Smooth muscle cell of trachea (primary cell): ENCODE results near the gene SLC43A2. TPM values are rescaled to one million over a fixed set of nuclear protein-coding genes. Genes with fewer than 3 reads are reported as not detected.

Source experiments
- total RNA-seq: library from RNA; depleted of rRNA; stranded (reverse); fragments of >200 nt; gene quantifications from 2 replicates; pipeline ENCODE4 v1.2.1, GENCODE V29; 2014

Gene SLC43A2
- 4.5 and 14.9 TPM in 2 replicates for total RNA-seq

GRCh38 chr17:1627982-1628855 lies at the start of gene SLC43A2:
Gene SLC43A2 (minus strand): TSS chr17:1628834. CDS start chr17:1627874, 960 bp downstream.

GRCh38 chr17:1649844-1650501 lies 21.3 kb upstream of the SLC43A2 start, which contains the start of gene RILP:
Gene RILP (minus strand): TSS chr17:1649866. CDS start chr17:1649804, 62 bp downstream.

GRCh38 chr17:1645207-1646171 lies 16.9 kb upstream of the SLC43A2 start, which contains the start of gene SCARF1:
Gene SCARF1 (minus strand): TSS chr17:1645732. CDS start chr17:1645697, 35 bp downstream.

Other genes with a start within 250 kb of the SLC43A2 start
- gene YWHAE, start 228.6 kb downstream of the SLC43A2 start, total RNA-seq: 484 and 909 TPM in 2 replicates
- gene CRK, start 172.6 kb downstream of the SLC43A2 start, total RNA-seq: 120 and 140 TPM in 2 replicates
- gene MYO1C, start 136.1 kb downstream of the SLC43A2 start, total RNA-seq: 201 and 218 TPM in 2 replicates
- gene INPP5K, start 112.2 kb downstream of the SLC43A2 start, total RNA-seq: 30.1 and 41.4 TPM in 2 replicates
- gene PITPNA, start 66.0 kb downstream of the SLC43A2 start, total RNA-seq: 18.4 and 18.8 TPM in 2 replicates
- gene SCARF1, start 16.9 kb upstream of the SLC43A2 start, total RNA-seq: 0.73 and 0.83 TPM in 2 replicates
- 8.0 and 13.9 TPM in 2 replicates for gene RILP, start 21.0 kb upstream of the SLC43A2 start, total RNA-seq
- 117 and 150 TPM in 2 replicates for gene PRPF8, start 56.0 kb upstream of the SLC43A2 start, total RNA-seq
- gene TLCD2, start 81.5 kb upstream of the SLC43A2 start, total RNA-seq: 4.9 and 6.8 TPM in 2 replicates
- gene WDR81, start 95.9 kb upstream of the SLC43A2 start, total RNA-seq: 29.4 and 63.8 TPM in 2 replicates
- gene SERPINF2, start 114.0 kb upstream of the SLC43A2 start, total RNA-seq: 0.33 TPM in 1 of 2 replicates, not detected in the other
- gene SERPINF1, start 133.2 kb upstream of the SLC43A2 start, total RNA-seq: 380 and 569 TPM in 2 replicates
- 7.9 and 10.4 TPM in 2 replicates for gene SMYD4, start 201.1 kb upstream of the SLC43A2 start, total RNA-seq
- gene RPA1, start 201.2 kb upstream of the SLC43A2 start, total RNA-seq: 22.7 and 41.7 TPM in 2 replicates